ENCODE measurements around the gene MED14.

The MED14 gene

DNA sequence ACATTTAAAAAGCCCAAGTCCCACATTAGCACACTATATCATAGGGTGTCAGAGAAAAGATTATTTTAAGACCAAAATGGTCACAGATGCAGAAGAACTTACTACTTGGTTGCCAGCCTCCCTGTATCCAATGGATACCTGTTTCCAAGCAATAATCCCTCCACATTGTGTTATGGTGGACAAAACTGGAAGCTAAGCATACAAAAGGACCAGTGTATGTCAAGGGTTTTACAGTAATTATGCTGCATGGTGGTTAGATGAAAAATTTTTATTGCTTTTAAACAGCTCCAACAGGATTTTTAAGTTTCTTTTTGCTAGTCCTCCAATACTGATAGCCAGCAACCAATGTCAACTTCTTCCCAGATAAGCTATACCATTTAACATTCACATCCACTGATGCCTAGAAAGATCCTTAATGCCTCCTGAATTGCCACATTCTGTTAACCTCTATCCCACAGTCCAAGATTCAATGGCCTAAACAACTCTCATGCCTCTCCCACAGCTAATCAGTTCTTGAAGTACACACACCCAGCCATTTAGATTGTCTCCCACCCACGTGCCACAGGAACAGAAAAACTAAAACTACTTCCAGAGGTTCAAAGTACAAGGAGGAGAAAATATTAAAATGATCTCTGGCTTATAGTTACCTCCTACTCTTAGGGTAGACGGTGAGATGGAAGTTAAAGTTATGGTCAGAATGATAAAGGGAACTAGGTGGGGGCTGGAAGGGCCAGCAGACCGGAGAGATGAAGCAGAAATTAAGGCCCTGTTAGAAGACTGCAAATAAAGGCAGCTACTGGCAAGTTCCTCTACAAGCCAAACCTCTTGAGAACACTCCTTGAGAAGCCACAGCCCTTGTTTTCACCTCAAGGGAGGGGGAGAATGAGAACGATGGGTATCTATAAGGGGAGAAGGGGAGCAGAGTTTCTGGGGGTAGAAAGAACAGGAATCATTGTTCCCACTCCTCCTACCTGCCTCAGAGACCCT is 5.5 kb downstream of the MED14 start:
- DNase-seq (ENCODE audit: low read depth) = no peak

DNA sequence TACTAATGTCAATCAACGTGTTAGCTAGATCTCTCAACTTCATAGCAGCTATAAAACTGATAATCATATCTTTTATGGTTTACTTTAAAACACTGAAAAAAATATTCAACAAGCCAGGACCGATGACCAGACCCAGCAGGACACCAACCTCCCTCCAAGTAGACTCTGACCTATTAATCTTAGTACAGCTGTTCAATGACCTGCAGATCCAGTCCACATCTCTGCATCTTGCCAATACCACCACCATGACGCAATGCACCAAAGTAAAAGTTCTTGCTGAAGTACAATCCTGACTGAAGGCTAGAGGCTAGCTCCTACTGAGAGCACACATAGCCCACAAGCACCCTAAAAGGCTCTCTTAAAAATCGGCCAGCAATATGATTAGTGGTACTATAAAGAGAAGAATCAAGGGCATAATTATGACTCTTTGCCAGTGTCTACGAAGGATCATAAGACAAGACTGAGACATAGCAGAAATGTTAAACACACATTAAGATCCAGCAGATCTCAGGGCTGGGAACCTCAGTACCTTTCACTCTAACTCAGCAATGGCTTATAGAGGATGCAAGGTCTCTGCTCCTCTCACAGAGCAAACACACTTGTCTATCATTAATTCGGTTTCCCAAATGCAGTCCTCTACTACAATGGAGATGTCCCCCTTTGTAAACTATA is 7.6 kb downstream of the MED14 start:
- no peak for DNase-seq (ENCODE audit: low read depth)

DNA sequence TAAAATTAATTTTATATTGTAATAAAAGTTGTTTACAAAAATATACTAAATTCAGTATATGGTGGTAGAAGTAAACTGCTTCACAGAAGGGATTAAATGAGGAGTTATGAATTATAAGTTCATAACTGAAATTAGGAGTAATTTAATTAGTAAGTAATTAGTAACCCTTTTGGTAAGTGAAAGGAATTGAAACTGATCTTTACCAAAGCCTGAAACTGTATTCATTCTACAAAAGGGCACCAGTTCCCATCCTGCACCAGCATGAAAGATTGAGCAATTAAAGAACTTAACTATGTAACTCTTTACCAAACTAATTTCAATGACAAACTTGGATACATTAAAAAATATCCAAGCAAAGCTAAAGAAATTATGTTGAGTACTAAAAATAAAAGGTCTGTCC is 8.2 kb downstream of the MED14 start:
- no peak for DNase-seq (ENCODE audit: low read depth)

DNA sequence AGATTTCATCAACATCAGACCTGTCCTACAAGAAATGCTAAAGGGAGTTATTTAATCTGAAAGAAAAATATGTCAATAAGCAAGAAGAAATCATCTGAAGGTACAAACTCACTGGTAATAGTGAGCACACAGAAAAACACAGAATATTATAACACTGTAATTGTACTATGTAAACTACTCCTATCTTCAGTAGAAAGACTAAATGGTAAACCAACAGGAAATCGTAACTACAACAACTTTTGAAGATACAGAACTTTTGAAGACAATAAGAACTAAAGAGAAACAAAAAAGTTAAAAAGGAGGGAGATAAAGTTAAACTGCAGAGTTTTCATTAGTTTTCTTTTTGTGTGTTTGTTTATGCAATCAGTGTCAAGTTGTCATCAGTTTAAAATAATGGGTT is 12.4 kb downstream of the MED14 start:
- DNase-seq (ENCODE audit: low read depth) = no peak

DNA sequence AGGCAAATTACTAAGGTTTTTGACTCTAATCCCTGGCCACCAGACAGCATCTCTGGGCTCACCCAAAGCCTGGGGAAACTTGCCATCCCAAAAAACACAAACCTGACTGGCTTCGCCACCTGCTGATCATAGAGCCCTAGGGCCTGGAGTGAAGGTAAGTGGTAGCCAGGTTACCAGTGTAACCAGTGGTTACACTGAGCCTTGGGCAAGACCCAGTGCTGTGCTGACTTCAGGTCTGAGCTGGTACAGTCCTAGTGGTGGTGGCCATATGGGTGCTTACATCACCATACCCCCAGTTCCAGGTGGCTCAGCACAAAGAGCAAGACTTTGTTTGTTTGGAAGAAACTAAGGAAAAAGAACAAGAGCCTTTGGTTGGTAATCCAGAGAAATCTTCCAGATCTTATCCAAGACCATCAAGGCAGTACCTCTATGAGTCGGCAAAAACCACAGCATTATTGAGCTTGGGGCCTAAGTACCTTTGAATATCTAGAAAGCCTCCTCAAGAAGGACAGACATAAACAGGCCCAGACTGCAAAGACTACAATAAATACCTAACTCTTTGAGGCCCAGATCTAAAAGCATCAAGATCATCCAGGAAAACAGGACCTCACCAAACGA is 13.7 kb downstream of the MED14 start:
- DNase-seq (ENCODE audit: low read depth) = no peak

DNA sequence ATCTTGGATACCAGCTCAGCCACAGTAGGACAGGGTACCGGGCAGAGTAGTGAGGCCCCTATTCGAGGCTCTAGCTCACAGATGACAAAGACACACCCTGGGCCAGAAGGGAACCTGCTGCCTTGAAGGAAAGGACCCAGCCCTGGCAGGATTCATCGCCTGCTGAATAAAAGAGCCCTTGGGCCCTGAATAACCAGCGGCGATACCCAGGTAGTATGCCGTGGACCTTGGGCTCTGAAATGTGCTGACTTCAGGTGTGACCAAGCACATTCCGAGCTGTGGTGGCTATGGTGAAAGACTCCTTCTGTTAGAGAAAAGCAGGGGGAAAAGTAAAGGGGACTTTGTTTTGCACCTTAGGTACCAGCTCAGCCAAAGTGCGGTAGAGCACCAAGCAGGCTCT is 14.6 kb downstream of the MED14 start:
- DNase-seq (ENCODE audit: low read depth) = no peak

DNA sequence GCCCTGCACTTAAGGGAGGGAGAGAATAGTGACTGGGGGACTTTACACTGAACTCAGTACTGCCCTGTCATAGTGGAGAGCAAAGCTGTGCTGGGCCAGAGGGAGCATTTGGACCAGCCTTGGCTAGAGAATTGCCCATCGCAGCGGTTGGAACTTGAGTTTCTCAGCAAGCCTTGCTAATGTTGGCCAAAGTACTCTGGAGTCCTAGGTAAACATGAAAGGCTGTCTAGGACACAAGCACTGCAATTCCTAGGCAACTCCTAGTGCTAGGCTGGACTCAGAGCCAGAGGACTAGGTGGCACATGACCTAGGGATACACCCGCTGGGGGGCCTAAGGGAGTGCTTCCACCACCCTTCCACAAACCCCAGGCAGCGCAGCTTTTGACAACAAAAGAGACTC is 15.0 kb downstream of the MED14 start:
- DNase-seq (ENCODE audit: low read depth) = no peak

DNA sequence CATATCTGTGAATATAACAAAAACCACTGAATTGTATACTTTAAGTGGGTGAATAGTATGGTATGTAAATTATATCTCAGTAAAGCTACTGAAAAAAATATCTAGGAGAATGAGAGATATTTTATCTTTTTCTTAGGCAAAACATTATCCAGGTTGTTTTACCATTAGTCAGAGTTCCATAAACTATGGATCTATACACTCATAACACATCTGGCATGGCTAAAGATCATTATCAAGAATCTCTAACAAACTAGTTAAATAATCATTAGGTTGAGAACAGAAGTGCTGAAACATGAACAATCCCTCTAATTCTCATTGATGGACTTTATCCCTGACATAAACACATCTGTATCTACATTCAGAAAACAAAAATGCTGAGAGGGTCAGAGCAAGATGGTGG is 15.6 kb downstream of the MED14 start:
- DNase-seq (ENCODE audit: low read depth) = no peak

DNA sequence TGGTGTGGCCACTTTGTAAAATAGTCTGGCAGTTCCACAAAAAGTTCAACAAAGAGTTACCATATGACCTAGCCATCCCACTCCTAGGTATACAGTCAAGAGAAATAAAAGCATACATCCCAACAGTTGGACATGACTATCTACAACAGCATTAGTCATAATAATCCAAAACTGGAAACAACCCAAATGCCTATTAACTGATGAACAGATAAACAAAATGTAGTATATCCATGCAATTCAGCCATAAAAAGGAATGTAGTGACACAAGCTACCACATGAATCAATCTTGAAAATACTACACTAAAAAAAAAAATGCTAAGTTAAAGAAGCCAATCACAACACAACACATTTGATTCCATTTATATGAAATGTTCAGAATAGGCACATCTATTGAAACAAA is 16.1 kb downstream of the MED14 start:
- DNase-seq (ENCODE audit: low read depth) = no peak

DNA sequence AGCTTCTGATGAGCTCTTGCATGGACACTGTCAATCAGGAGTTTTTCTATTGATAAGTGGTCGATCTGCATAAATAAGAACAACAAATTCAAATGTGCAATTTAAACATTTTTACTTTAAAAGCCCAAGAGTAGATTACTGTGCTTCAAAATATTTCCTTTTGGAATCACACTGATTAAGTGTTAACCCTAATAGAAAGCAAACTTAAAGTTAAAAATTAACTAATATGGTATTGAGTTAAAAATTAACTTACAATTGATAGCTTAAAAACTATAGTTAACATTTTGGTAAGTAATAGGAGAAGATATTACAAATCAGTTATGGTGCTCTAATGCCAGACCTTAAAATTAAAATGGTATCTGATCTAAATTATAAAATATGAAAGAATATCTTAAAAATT is 25.9 kb downstream of the MED14 start:
- DNase-seq (ENCODE audit: low read depth) = no peak

DNA sequence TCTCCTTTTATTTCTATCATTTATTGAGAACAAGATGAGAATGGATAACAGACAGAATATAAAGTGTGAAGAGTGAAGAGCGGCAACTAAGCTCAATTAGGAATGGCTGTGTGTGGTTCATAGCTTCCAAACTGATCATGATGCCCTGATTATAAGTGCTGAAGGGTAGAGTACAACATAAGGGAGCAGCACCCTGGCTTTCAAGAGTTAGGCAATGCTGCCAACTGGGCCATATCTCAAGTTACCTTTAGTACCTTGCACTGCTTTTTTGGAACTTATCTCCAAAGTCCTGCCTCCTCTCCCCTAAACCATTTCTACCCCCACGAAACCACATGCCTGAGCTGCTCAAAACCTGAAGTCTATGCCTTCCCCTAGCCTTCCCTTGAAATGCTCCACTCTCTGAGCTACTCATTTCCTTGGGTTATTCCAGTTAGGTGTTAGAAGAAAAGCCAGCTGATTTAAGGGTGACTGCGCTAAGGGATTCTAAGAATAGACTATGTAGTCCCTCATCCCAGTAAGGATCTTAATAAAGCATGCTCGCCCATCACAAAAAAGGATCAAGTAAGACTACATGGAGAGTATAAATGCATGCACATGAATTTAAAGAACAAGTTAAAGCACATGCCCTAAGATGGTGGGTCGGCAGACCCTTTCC is 29.6 kb downstream of the MED14 start:
- no peak for DNase-seq (ENCODE audit: low read depth)

DNA sequence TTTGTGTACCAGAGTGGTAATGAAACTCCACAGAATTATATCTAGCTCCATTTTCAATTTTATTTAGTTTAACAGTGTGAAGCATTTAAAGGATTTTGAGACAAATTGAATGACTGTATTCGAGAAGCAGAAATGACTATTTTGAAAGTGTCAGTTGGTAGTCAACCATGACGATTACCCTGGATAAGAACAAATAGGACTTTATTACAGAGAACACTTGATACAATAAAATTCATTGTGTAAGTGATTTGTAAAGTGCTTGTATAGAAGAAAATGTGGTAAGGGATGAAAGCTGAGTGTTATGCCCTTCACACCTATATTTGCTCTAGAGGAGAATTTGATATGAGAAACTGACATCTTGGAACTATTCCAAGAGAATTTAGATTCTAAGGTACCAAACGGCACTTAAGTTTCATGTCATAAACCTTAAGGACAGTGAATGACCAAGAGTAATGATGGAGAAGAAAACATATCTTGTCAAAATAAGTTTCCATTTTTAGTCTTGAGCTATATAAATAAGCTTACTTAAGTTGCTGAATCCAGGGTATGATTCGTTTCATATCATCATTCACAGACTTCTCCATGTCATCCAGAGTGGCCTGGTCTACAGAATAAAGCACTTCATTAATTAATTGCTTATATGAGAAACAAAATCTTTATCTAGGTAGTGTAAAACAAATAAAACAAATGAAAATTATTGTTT is 34.6 kb downstream of the MED14 start:
- DNase-seq (ENCODE audit: low read depth) = no peak

DNA sequence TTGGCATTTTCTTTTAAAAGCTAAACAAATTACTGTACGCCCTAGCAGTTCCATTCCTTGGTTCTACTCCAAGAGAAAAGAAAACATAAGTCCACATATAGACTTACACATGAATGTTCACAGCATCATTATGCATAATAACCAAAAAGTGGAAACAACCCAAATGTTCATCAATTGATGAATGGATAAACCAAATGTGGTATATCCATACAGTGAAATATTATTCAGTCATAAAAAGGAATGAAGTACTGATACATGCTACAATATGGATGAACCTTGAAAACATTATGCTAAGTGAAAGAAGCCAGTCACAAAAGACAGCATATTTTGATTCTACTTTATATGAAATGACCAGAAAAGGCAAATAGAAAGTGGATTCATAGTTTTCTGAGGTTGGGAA is 36.5 kb downstream of the MED14 start:
- no peak for DNase-seq (ENCODE audit: low read depth)

DNA sequence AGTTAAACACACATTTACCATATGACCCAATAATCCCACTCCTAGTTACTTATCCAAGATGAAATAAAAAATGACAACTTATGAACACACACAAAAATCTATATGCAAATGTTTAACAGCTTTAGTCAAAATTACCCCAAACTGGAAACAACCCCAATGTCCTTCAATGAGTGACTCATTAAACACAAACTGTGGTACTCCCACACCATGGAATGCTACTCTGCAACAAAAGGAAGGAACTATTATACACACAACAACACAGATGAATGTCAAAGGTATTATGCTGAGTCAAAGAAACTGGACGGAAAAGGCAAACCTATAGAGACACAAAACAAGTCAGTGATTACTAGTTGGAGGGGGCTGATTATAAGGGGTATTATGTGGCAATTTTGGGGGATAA is 40.5 kb downstream of the MED14 start:
- DNase-seq (ENCODE audit: low read depth) = no peak

DNA sequence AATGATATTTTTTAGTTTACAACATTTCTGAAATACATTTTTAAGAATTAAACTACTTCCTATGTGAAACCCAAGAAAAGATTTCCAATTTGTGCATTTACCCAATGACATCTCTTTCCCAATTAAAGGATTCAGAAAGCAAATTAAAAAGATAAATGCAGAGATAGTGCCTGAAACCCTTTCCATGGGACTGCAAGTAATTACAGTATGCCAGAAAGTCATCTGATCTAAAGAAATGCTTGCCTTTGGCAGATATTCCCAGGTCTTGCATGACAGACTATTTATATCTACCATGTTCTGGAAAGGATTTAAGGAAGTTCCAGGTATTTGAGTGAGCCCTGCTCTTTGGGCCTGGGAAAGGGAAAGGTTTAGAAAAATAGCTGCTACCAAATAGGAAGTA is 46.4 kb downstream of the MED14 start:
- DNase-seq (ENCODE audit: low read depth) = no peak

DNA sequence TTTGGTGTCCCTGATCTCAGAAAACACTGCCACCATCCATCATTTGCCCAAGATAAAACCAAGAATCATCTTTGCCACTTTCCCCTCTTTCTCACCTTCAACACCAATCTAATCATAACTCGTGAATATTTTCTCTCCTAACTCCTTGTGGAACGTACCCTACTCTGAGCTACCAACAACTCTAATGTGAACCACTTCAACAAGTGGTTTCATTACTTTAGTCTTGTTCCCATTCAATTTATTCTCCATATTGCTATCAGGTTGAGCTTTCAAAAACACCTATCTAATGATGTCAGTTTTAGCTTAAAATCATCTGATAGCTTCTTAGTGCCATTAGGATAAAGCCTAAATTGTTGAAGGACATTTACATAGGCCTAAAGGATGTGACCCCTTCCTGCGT is 48.2 kb downstream of the MED14 start:
- DNase-seq (ENCODE audit: low read depth) = no peak

DNA sequence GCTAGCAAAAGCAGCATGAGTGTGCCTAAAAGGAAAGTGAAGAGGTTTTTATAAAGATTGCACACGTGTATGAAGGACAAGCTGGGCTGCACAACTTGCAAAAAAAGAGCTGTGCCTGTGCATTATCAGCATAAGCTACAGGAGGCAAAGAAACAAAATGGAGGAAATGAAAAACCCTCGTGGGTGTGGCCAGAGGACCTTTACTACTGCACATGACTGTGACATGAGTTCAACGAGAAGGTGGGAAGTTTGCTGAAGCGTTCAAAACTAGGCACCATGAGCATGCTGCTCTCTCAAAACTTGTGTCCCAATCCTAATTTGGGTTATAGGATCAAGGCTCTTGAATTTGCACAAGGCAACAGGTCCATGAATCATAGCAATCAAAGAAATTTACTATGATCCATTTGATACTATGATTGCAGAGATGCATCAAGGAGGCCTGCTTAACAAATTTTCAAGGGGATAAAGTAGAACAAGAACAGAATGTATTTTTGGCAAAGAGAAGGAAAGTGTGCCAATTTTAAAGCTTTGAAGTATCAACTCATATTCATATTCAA is 49.9 kb downstream of the MED14 start:
- no peak for DNase-seq (ENCODE audit: low read depth)

DNA sequence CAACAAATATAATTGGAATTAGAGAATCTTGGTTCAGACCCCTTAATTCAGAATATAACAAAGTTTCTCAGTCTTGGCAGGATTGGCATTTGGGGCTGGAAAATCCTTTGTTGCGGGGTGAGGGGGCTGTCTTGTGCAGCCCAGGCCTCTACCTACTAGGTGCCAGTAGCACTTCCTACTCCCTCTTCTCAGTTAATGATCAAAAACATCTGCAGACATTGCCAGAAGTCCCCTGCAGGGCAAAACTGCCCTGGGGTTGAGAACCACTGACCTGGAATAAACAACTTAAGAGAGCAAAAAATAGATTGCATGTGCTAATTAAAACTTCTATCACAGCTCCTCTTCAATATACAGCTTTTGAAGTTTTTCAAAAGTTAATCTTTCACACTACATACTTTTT is 51.2 kb downstream of the MED14 start:
- DNase-seq (ENCODE audit: low read depth) = no peak

DNA sequence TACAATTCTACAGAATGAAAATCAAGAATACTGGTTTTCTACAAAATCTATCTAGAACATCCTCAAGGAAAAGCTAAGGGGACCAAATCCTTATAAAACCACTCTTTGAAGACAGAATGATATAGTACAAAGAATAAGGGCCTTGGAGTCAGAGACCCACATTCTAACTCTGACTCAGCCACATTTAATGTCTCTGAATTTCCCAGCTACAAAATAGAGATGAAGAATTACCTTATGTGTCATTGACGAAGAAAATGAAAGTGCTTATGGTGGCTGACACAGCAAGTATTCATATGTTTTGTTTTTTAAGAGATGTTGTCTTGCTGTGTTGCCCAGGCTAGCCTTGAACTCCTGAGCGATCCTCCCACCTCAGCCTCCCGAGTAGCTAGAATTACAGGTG is 52.1 kb downstream of the MED14 start:
- DNase-seq (ENCODE audit: low read depth) = no peak

DNA sequence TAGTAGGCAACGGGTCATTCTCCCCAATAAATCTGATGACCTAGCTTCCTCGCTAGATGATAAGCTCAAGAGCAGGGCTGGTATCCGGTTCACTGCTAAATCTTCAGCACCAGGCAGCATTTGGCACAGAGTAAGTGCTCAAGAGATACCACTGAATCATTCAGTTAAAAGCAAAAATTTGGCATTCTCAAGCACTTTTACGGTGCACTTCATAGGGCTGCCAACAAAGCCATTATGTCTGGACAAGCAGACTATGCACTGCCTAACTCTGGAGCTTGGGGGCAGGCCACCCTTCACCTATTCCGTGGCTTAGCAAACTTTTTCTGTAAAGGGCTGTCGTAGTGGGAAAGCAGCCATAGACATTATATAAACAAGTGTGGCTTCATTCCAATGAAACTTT is 64.2 kb downstream of the MED14 start:
- no peak for DNase-seq (ENCODE audit: low read depth)

DNA sequence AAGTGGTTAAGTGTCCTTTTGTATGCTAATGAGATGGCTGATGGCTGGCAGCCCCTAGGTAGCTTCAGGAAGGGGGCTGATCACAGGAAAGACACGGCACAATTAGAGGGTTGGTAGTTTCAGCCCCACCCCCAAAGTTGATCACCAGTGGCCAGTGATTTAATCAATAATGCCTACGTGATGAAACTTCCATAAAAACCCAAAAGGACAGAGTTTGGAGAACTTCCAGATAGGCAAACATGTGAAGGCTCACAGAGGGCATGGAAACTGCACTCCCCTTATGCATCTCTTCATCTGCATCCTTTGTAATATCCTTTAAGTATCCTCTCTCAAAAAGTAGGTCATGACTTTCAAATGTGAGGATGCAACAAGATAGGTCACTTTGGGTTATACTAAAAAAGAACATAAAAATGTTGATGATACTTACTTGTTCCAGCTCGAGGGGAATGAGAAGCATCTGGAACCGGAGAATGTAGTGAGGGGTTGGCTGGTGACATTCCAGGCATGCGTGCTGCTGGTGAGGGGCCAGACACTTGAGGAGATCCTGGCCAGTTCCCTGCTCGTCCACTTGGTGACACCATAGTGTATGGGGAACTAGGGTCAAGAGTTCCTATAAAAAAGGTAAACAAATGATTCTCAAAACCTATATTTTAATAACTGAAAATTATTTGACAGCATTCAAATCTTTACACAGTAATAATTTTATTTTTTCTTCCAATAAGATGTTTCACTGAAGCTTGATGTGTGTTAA is 71.3 kb downstream of the MED14 start:
- DNase-seq (ENCODE audit: low read depth) = no peak

Measured in fibroblast of the conjunctiva (primary cell).